IMR-90 (cell line): ENCODE results near the gene COL23A1. TPM values are rescaled to one million over a fixed set of nuclear protein-coding genes. Genes with fewer than 3 reads are reported as not detected.

Experiments used
- ATAC-seq: fragments of 200-7000 bp; cut with Tn5 transposase; 2 replicates; pipeline ENCODE4 v1.9.1; 2020; ENCODE audit warnings: low read depth, mild to moderate bottlenecking, moderate library complexity
- BruUV-seq: library from RNA; stranded (reverse); fragments of 400-500 nt; replicated peaks from 2 replicates; lab custom pipeline; 2021; lab: Mats Ljungman, UMichigan
- CTCF ChIA-PET: fragments of 300-600 bp; formaldehyde crosslinking; extraction: SDS; loops from one replicate; lab custom pipeline; 2021; ENCODE audit warnings: antibody characterized with exemption; lab: Yijun Ruan, JAX
- POLR2A ChIA-PET: fragments of 300-600 bp; sonication (Branson Sonifier 250); formaldehyde crosslinking; loops from one replicate; lab custom pipeline; 2022; ENCODE audit warnings: antibody characterized with exemption; ENCODE audit not compliant: unreplicated experiment; lab: Charles Lee
- DNase-seq: peaks from one replicate; pipeline ENCODE4 v3.0.0; 2013
- H2AFZ ChIP-seq: replicated peaks from 2 replicates; pipeline ENCODE3; 2013; ENCODE audit warnings: low read length, mild to moderate bottlenecking; ENCODE audit not compliant: poor library complexity
- H2AK5ac ChIP-seq: 2 replicates; pipeline ENCODE4 v1.6.1; 2013; ENCODE audit warnings: low read depth, low read length, inconsistent platforms
- H2AK9ac ChIP-seq: replicated peaks from 2 replicates; pipeline ENCODE3; 2013; ENCODE audit warnings: mild to moderate bottlenecking, low read depth, low read length, moderate library complexity; ENCODE audit not compliant: poor library complexity
- H2BK120ac ChIP-seq: 2 replicates; pipeline ENCODE4 v1.6.1; 2013; ENCODE audit warnings: low read depth, low read length, inconsistent platforms
- H2BK15ac ChIP-seq: 3 replicates; pipeline ENCODE4 v1.6.1; 2013; ENCODE audit warnings: low read depth, low read length, inconsistent platforms
- H2BK20ac ChIP-seq: 2 replicates; pipeline ENCODE4 v1.6.1; 2013; ENCODE audit warnings: low read depth, mild to moderate bottlenecking, inconsistent platforms, low read length, moderate library complexity
- H2BK5ac ChIP-seq: 2 replicates; pipeline ENCODE4 v1.6.1; 2013; ENCODE audit warnings: mild to moderate bottlenecking, low read depth, low read length, inconsistent platforms; ENCODE audit not compliant: poor library complexity, severe bottlenecking
- H3K14ac ChIP-seq: replicated peaks from 2 replicates; pipeline ENCODE4 v1.6.1; 2013; ENCODE audit warnings: low read depth, low read length, inconsistent platforms
- H3K18ac ChIP-seq: 2 replicates; pipeline ENCODE4 v1.6.1; 2013; ENCODE audit warnings: low read depth, low read length, control low read depth
- H3K23ac ChIP-seq: 2 replicates; pipeline ENCODE4 v1.6.1; 2013; ENCODE audit warnings: low read depth, low read length, inconsistent platforms
- H3K27ac ChIP-seq: 2 replicates; pipeline ENCODE4 v1.5.1; 2013; ENCODE audit warnings: mild to moderate bottlenecking, control low read depth, low read length; ENCODE audit not compliant: insufficient read depth
- H3K27me3 ChIP-seq: 2 replicates; pipeline ENCODE4 v1.6.1; 2013; ENCODE audit warnings: low read length; ENCODE audit not compliant: control insufficient read depth, insufficient read depth
- H3K36me3 ChIP-seq: 2 replicates; pipeline ENCODE4 v1.6.1; 2013; ENCODE audit warnings: low read length, mixed read lengths; ENCODE audit not compliant: control insufficient read depth, insufficient read depth
- H3K4ac ChIP-seq: 2 replicates; pipeline ENCODE4 v1.6.1; 2013; ENCODE audit warnings: low read depth, low read length, inconsistent platforms
- H3K4me1 ChIP-seq: 2 replicates; pipeline ENCODE4 v1.6.1; 2013; ENCODE audit warnings: low read length, mixed read lengths; ENCODE audit not compliant: control insufficient read depth, insufficient read depth
- H3K4me2 ChIP-seq: 2 replicates; pipeline ENCODE4 v1.6.1; 2013; ENCODE audit warnings: low read depth, mild to moderate bottlenecking, control low read depth, low read length, moderate library complexity
- H3K4me3 ChIP-seq: 2 replicates; pipeline ENCODE4 v1.5.1; 2013; ENCODE audit warnings: low read depth, mild to moderate bottlenecking, control low read depth, low read length, moderate library complexity; ENCODE audit not compliant: insufficient read depth
- H3K56ac ChIP-seq: 2 replicates; pipeline ENCODE4 v1.6.1; 2013; ENCODE audit warnings: low read length, inconsistent platforms; ENCODE audit not compliant: insufficient read depth; ENCODE audit errors: extremely low read depth
- H3K79me1 ChIP-seq, 2 experiments: 2 replicates each; pipeline ENCODE4 v1.6.1; 2013; ENCODE audit warnings: low read length in 2 of 2, inconsistent platforms in 1 of 2, low read depth in 1 of 2
- H3K9ac ChIP-seq: 2 replicates; pipeline ENCODE4 v1.6.1; 2013; ENCODE audit warnings: low read depth, low read length, control low read depth
- H3K9me1 ChIP-seq: 2 replicates; pipeline ENCODE4 v1.6.1; 2013; ENCODE audit warnings: low read length, inconsistent platforms; ENCODE audit not compliant: insufficient read depth
- H3K9me3 ChIP-seq: 2 replicates; pipeline ENCODE4 v1.6.1; 2013; ENCODE audit warnings: low read length; ENCODE audit not compliant: control insufficient read depth, insufficient read depth
- H4K20me1 ChIP-seq: 2 replicates; pipeline ENCODE4 v1.6.1; 2013; ENCODE audit warnings: low read length, inconsistent platforms; ENCODE audit not compliant: insufficient read depth
- H4K5ac ChIP-seq: 2 replicates; pipeline ENCODE4 v1.6.1; 2013; ENCODE audit warnings: mild to moderate bottlenecking, low read depth, low read length, control low read depth
- H4K8ac ChIP-seq, 2 experiments: 2 replicates each; pipeline ENCODE4 v1.6.1; 2013; ENCODE audit warnings: low read depth in 2 of 2, low read length in 2 of 2, control low read depth in 1 of 2, inconsistent platforms in 1 of 2
- H4K91ac ChIP-seq: 2 replicates; pipeline ENCODE4 v1.6.1; 2013; ENCODE audit warnings: low read depth, low read length, inconsistent platforms; ENCODE audit not compliant: insufficient read depth
- BHLHE40 ChIP-seq: fragments of 150-350 bp; IDR thresholded peaks from 2 replicates; pipeline ENCODE4 v1.6.1; 2016; ENCODE audit warnings: mild to moderate bottlenecking, low read depth, low read length
- CEBPB ChIP-seq: IDR thresholded peaks from 2 replicates; pipeline ENCODE4 v1.6.1; 2012; ENCODE audit warnings: low read depth, low read length, improper control_type of control experiment
- CHD1 ChIP-seq: IDR thresholded peaks from 2 replicates; pipeline ENCODE4 v1.6.1; 2012; ENCODE audit warnings: low read depth, low read length, improper control_type of control experiment
- FOS ChIP-seq: fragments of 150-350 bp; IDR thresholded peaks from 2 replicates; pipeline ENCODE4 v1.6.1; 2016; ENCODE audit warnings: low read depth, low read length
- MAFK ChIP-seq: IDR thresholded peaks from 2 replicates; pipeline ENCODE4 v1.6.1; 2012; ENCODE audit warnings: low read depth, low read length, improper control_type of control experiment
- MAZ ChIP-seq: IDR thresholded peaks from 2 replicates; pipeline ENCODE4 v1.6.1; 2012; ENCODE audit warnings: low read depth, mild to moderate bottlenecking, low read length, improper control_type of control experiment, moderate library complexity, borderline replicate concordance
- MXI1 ChIP-seq: IDR thresholded peaks from 2 replicates; pipeline ENCODE4 v1.6.1; 2012; ENCODE audit warnings: low read depth, mild to moderate bottlenecking, low read length, moderate library complexity, borderline replicate concordance
- NFE2L2 ChIP-seq: fragments of 150-350 bp; IDR thresholded peaks from 2 replicates; pipeline ENCODE4 v1.6.1; 2016; ENCODE audit warnings: low read depth, mild to moderate bottlenecking, low read length
- POLR2A ChIP-seq: IDR thresholded peaks from 2 replicates; pipeline ENCODE4 v1.6.1; 2012; ENCODE audit warnings: mild to moderate bottlenecking, low read depth, low read length
- RAD21 ChIP-seq: IDR thresholded peaks from 2 replicates; pipeline ENCODE4 v1.6.1; 2012; ENCODE audit warnings: low read length, improper control_type of control experiment
- RCOR1 ChIP-seq: IDR thresholded peaks from 2 replicates; pipeline ENCODE4 v1.6.1; 2012; ENCODE audit warnings: mild to moderate bottlenecking, low read length, improper control_type of control experiment; ENCODE audit not compliant: insufficient replicate concordance
- RFX5 ChIP-seq: IDR thresholded peaks from 2 replicates; pipeline ENCODE4 v1.8.0; 2012; ENCODE audit warnings: low read depth, mild to moderate bottlenecking, low read length, moderate library complexity
- SMC3 ChIP-seq: fragments of 150-350 bp; IDR thresholded peaks from 2 replicates; pipeline ENCODE4 v1.6.1; 2016; ENCODE audit warnings: low read depth, mild to moderate bottlenecking, antibody characterized with exemption, low read length, moderate library complexity
- USF2 ChIP-seq: fragments of 150-350 bp; IDR thresholded peaks from 2 replicates; pipeline ENCODE4 v1.6.1; 2017; ENCODE audit warnings: mild to moderate bottlenecking, antibody characterized with exemption, low read length, low read depth
- WGBS, 2 experiments: methylation state at CpG; one replicate each; pipeline versions ENCODE4 v1.1.5 to v1.1.7; 2013; ENCODE audit warnings: missing lambda C conversion rate in 2 of 2; ENCODE audit not compliant: insufficient read length in 1 of 2; ENCODE audit errors: extremely low coverage in 2 of 2; 5-methylcytosine and 5-hydroxymethylcytosine counted together
- dilution Hi-C: fragments of 300-500 bp; cut with HindIII; formaldehyde crosslinking; loops from one replicate; pipeline ENCODE4 v1.14.3; 2018; ENCODE audit warnings: low sequenced_read_pairs; ENCODE audit not compliant: unreplicated experiment
- in situ Hi-C: fragments of 300-500 bp; cut with MboI; formaldehyde crosslinking; loops from 3 replicates; pipeline ENCODE4 v1.14.3; 2019; ENCODE audit warnings: low sequenced_read_pairs, inconsistent platforms, mixed read lengths
- intact Hi-C: fragments of 100-400 bp; cut with micrococcal nuclease; formaldehyde crosslinking; loops from 2 replicates; pipeline ENCODE4 v1.10.0; 2022
- polyA plus RNA-seq, 3 experiments: library from polyadenylated mRNA; depleted of rRNA; stranded (reverse); fragments of >200 nt; gene quantifications; 2 replicates each; pipeline ENCODE4 v1.2.3, GENCODE V29; 2012; ENCODE audit warnings: low replicate concordance in 1 of 3
- total RNA-seq: library from RNA; depleted of rRNA; stranded (reverse); fragments of >200 nt; gene quantifications from 2 replicates; pipeline ENCODE4 v1.2.3, GENCODE V29; 2012
- TF ChIP-seq, protein P1 (sequence below): fragments of 150-350 bp; IDR thresholded peaks from 2 replicates; pipeline ENCODE4 v1.6.1; 2016; ENCODE audit warnings: low read depth, mild to moderate bottlenecking, low read length, moderate library complexity, borderline replicate concordance
- TF ChIP-seq, protein P2 (sequence below): conservative IDR thresholded peaks from 2 replicates; pipeline ENCODE4 v1.5.1; 2012; ENCODE audit warnings: mild to moderate bottlenecking, low read depth, low read length, improper control_type of control experiment

The COL23A1 gene
- total and polyA plus RNA-seq, 2 of the 4 experiments (the other 2 are of a cell fraction) = not detected

DNA sequence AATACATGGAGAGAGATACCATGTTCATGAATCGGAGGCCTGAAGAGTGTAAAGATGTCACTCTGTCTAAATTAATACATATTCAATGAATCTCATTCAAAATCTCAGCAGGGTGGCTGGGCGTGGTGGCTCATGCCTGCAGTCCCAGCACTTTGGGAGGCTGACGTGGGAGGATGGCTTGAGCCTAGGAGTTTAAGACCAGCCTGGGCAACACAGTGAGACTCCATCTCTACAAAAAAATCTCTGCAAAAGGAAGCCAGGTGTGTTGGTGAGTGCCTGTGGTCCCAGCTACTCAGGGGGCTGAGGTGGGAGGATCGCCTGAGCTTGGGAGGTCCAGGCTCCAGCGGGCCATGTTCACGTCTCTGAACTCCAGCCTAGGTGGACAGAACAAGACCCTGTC lies 49.7 kb downstream of the COL23A1 start:
- DNase-seq = no peak
- intact Hi-C loops = no loop called here
- dilution Hi-C loops = no loop called here
- in situ Hi-C loops = no loop called here
- no peak overlapping the region for H2AFZ ChIP-seq
- no CpG with 5 or more reads among the region's 6 CpGs for WGBS, 2 experiments
- H2AK9ac ChIP-seq = no peak overlapping the region
- ChIA-PET POLR2A (no interaction called here), CTCF (no interaction called here)
- H4K91ac ChIP-seq = no peak overlapping the region
- H3K56ac ChIP-seq = no peak overlapping the region
- ATAC-seq = no peak
- no peak overlapping the region for H2BK5ac ChIP-seq
- no peak overlapping the region for H2BK20ac ChIP-seq
- H3K4me1 ChIP-seq = no peaks in the 10 kb centered on the region
- H3K36me3 ChIP-seq = no peaks in the 10 kb centered on the region
- no peak overlapping the region for H2BK120ac ChIP-seq
- no TSS peak for BruUV-seq
- peaks cover 14% of the 10 kb centered on the region for H3K9me3 ChIP-seq
- no peak overlapping the region for H3K18ac ChIP-seq
- H3K23ac ChIP-seq = no peak overlapping the region
- no peak overlapping the region for H3K9ac ChIP-seq
- H3K27me3 ChIP-seq = no peaks in the 10 kb centered on the region
- no peak overlapping the region for H3K4me2 ChIP-seq
- H2BK15ac ChIP-seq = no peak overlapping the region
- no peaks in the 10 kb centered on the region for H4K20me1 ChIP-seq
- H3K27ac ChIP-seq = no peak overlapping the region
- H3K4me3 ChIP-seq = no peak overlapping the region
- no peak overlapping the region for H3K14ac ChIP-seq
- H4K5ac ChIP-seq = no peak overlapping the region
- no peak overlapping the region for H4K8ac ChIP-seq
- TF ChIP-seq CEBPB (no peak), MAFK (no peak), RFX5 (no peak), BHLHE40 (no peak), NFE2L2 (no peak), USF2 (no peak), SMC3 (no peak), POLR2A (no peak), CHD1 (no peak), MXI1 (no peak), FOS (no peak), MAZ (no peak), RCOR1 (no peak), RAD21 (no peak)
- TF ChIP-seq, protein P1, sequence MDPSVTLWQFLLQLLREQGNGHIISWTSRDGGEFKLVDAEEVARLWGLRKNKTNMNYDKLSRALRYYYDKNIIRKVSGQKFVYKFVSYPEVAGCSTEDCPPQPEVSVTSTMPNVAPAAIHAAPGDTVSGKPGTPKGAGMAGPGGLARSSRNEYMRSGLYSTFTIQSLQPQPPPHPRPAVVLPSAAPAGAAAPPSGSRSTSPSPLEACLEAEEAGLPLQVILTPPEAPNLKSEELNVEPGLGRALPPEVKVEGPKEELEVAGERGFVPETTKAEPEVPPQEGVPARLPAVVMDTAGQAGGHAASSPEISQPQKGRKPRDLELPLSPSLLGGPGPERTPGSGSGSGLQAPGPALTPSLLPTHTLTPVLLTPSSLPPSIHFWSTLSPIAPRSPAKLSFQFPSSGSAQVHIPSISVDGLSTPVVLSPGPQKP = no peak
- TF ChIP-seq, protein P2, sequence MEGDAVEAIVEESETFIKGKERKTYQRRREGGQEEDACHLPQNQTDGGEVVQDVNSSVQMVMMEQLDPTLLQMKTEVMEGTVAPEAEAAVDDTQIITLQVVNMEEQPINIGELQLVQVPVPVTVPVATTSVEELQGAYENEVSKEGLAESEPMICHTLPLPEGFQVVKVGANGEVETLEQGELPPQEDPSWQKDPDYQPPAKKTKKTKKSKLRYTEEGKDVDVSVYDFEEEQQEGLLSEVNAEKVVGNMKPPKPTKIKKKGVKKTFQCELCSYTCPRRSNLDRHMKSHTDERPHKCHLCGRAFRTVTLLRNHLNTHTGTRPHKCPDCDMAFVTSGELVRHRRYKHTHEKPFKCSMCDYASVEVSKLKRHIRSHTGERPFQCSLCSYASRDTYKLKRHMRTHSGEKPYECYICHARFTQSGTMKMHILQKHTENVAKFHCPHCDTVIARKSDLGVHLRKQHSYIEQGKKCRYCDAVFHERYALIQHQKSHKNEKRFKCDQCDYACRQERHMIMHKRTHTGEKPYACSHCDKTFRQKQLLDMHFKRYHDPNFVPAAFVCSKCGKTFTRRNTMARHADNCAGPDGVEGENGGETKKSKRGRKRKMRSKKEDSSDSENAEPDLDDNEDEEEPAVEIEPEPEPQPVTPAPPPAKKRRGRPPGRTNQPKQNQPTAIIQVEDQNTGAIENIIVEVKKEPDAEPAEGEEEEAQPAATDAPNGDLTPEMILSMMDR = no peak
- no peak overlapping the region for H3K4ac ChIP-seq
- H2AK5ac ChIP-seq = no peak overlapping the region
- no peaks in the 10 kb centered on the region for H3K79me1 ChIP-seq
- H3K9me1 ChIP-seq = no peaks in the 10 kb centered on the region
